GM12878 (cell line): Measurements from ENCODE around the gene TASOR2. TPM values are rescaled to one million over a fixed set of nuclear protein-coding genes. Genes with fewer than 3 reads are reported as not detected.

Experiments used
- ATAC-seq: fragments of 200-7000 bp; cut with Tn5 transposase; 3 replicates; pipeline ENCODE4 v1.9.1; 2020; ENCODE audit warnings: mild to moderate bottlenecking, moderate library complexity
- BruUV-seq: library from RNA; stranded (reverse); fragments of 400-500 nt; replicated peaks from 2 replicates; lab custom pipeline; 2021; lab: Mats Ljungman, UMichigan
- CTCF ChIA-PET: fragments of 300-600 bp; sonication (Branson Sonifier 250); formaldehyde crosslinking; extraction: SDS; loops from one replicate; lab custom pipeline; 2021; ENCODE audit warnings: inconsistent platforms; lab: Yijun Ruan, JAX
- POLR2A ChIA-PET: fragments of 350-600 bp; formaldehyde crosslinking; extraction: SDS; loops from one replicate; lab custom pipeline; 2021; ENCODE audit warnings: inconsistent platforms; lab: Charles Lee
- RAD21 ChIA-PET: fragments of 300-600 bp; sonication (Branson Sonifier 250); formaldehyde crosslinking; loops from one replicate; lab custom pipeline; 2023; ENCODE audit warnings: antibody characterized with exemption; ENCODE audit not compliant: unreplicated experiment; lab: Charles Lee
- SMC1A ChIA-PET: fragments of 300-600 bp; sonication (Branson Sonifier 250); formaldehyde crosslinking; loops from one replicate; lab custom pipeline; 2023; ENCODE audit not compliant: unreplicated experiment, uncharacterized antibody; lab: Charles Lee
- DNase-seq: peaks from one replicate; pipeline ENCODE4 v3.0.0-alpha.2; 2011; ENCODE audit warnings: low read depth, low spot score
- FAIRE-seq: peaks from 3 replicates; lab custom pipeline; 2011; peaks lifted over from hg19 to GRCh38; lab: Jason Lieb, UNC
- H2AFZ ChIP-seq: 2 replicates; pipeline ENCODE4 v1.6.0; 2011; ENCODE audit warnings: low read depth, low read length, control low read depth; ENCODE audit not compliant: control insufficient read depth
- H3K27ac ChIP-seq: 2 replicates; pipeline ENCODE4 v1.5.1; 2011; ENCODE audit warnings: control low read depth; ENCODE audit not compliant: control insufficient read depth, insufficient read depth
- H3K27me3 ChIP-seq, 2 experiments: replicated peaks in 1 of 2; 2 replicates each; pipeline versions ENCODE4 v1.6.0 to v1.6.1; 2011; ENCODE audit warnings: low read length in 1 of 2; ENCODE audit not compliant: control insufficient read depth in 2 of 2, insufficient read depth in 2 of 2
- H3K36me3 ChIP-seq, 2 experiments: 2 replicates each; pipeline ENCODE4 v1.5.1; 2011; ENCODE audit warnings: low read length in 1 of 2; ENCODE audit not compliant: control insufficient read depth in 2 of 2, insufficient read depth in 2 of 2
- H3K4me1 ChIP-seq: 2 replicates; pipeline ENCODE4 v1.6.1; 2011; ENCODE audit warnings: mild to moderate bottlenecking, low read length, moderate library complexity, mixed read lengths; ENCODE audit not compliant: control insufficient read depth, insufficient read depth
- H3K4me2 ChIP-seq: 2 replicates; pipeline ENCODE4 v1.6.0; 2011; ENCODE audit warnings: control low read depth; ENCODE audit not compliant: control insufficient read depth, insufficient read depth
- H3K4me3 ChIP-seq: fragments of 200-600 bp; sonication (generic); 2 replicates; pipeline ENCODE4 v1.5.1; 2016
- H3K79me2 ChIP-seq: 2 replicates; pipeline ENCODE4 v1.6.0; 2011; ENCODE audit warnings: low read length; ENCODE audit not compliant: control insufficient read depth, insufficient read depth
- H3K9ac ChIP-seq: 2 replicates; pipeline ENCODE4 v1.8.0; 2011; ENCODE audit warnings: low read length, control low read depth, mixed read lengths; ENCODE audit not compliant: control insufficient read depth, insufficient read depth
- H3K9me3 ChIP-seq: replicated peaks from 3 replicates; pipeline ENCODE4 v1.5.1; 2011; ENCODE audit warnings: mild to moderate bottlenecking, low read length; ENCODE audit not compliant: control insufficient read depth, insufficient read depth
- H4K20me1 ChIP-seq: 2 replicates; pipeline ENCODE4 v1.6.0; 2011; ENCODE audit not compliant: control insufficient read depth, insufficient read depth
- BMI1 ChIP-seq: fragments of 450-650 bp; IDR thresholded peaks from 2 replicates; pipeline ENCODE4 v1.6.1; 2016; ENCODE audit warnings: mild to moderate bottlenecking, moderate library complexity, borderline replicate concordance
- HCFC1 ChIP-seq: fragments of 150-350 bp; IDR thresholded peaks from 2 replicates; pipeline ENCODE4 v1.6.1; 2014; ENCODE audit warnings: low read length
- LARP7 ChIP-seq: fragments of 450-650 bp; IDR thresholded peaks from 2 replicates; pipeline ENCODE4 v1.6.1; 2017; ENCODE audit warnings: mild to moderate bottlenecking
- MTA2 ChIP-seq: fragments of 450-650 bp; IDR thresholded peaks from 2 replicates; pipeline ENCODE4 v1.6.1; 2016; ENCODE audit warnings: low read depth, mild to moderate bottlenecking, moderate library complexity
- NFIC ChIP-seq: IDR thresholded peaks from 2 replicates; pipeline ENCODE4 v1.6.1; 2012; ENCODE audit warnings: low read depth, mild to moderate bottlenecking, inconsistent platforms, low read length, moderate library complexity
- NRF1 ChIP-seq: conservative IDR thresholded peaks from 2 replicates; pipeline ENCODE4 v1.6.1; 2011; ENCODE audit warnings: mild to moderate bottlenecking, low read depth, low read length, improper control_type of control experiment
- PAX8 ChIP-seq: fragments of 450-650 bp; IDR thresholded peaks from 2 replicates; pipeline ENCODE4 v1.6.1; 2017; ENCODE audit warnings: mild to moderate bottlenecking, moderate library complexity
- SUZ12 ChIP-seq: fragments of 200-600 bp; sonication (generic); IDR thresholded peaks from one replicate; pipeline ENCODE4 v1.6.1; 2018; ENCODE audit warnings: antibody characterized with exemption, mild to moderate bottlenecking; ENCODE audit not compliant: unreplicated experiment
- ZNF384 ChIP-seq: IDR thresholded peaks from 2 replicates; pipeline ENCODE4 v1.6.1; 2012; ENCODE audit warnings: low read depth, mild to moderate bottlenecking, low read length, improper control_type of control experiment, borderline replicate concordance
- WGBS: methylation state at CpG from one replicate; pipeline ENCODE4 v1.1.6; 2016; ENCODE audit warnings: low lambda C conversion rate; ENCODE audit not compliant: insufficient replicate concordance, insufficient coverage; ENCODE audit errors: missing lambda C conversion rate; 5-methylcytosine and 5-hydroxymethylcytosine counted together
- in situ Hi-C: fragments of 300-500 bp; cut with MboI; formaldehyde crosslinking; loops from 9 replicates; pipeline ENCODE4 v1.14.3; 2018; ENCODE audit warnings: mixed read lengths
- intact Hi-C: fragments of 100-400 bp; cut with micrococcal nuclease; formaldehyde crosslinking; loops from one replicate; pipeline ENCODE4 v1.14.2; 2022; ENCODE audit not compliant: unreplicated experiment
- polyA plus RNA-seq, 11 experiments: library from polyadenylated mRNA; depleted of rRNA in 4 of 11; unstranded in 6 of 11; stranded (reverse) in 5 of 11; fragments of >200 nt; fragmentation: Nextera tagmentation in 4 of 11; fragmentation: Illumina TruSeq in 1 of 11; extraction: Ambion mirVana in 4 of 11; extraction: Trizol in 1 of 11; gene quantifications; 1 replicate in 1 of 11; 2 replicates in 10 of 11; pipeline versions ENCODE4 v1.2.1 to v1.2.3, GENCODE V29; 2011 to 2016; ENCODE audit warnings: inconsistent platforms in 2 of 11, missing spikeins in 2 of 11, low read depth in 1 of 11
- total RNA-seq, 4 experiments: library from RNA; depleted of rRNA in 3 of 4; stranded (reverse); fragments of >200 nt in 3 of 4; fragmentation: Illumina TruSeq in 1 of 4; extraction: Trizol in 1 of 4; gene quantifications; 2 replicates each; pipeline versions ENCODE4 v1.2.1 to v1.2.3, GENCODE V29; 2013 to 2021
- TF ChIP-seq, protein P1 (sequence below): fragments of 450-650 bp; IDR thresholded peaks from 2 replicates; pipeline ENCODE4 v1.6.1; 2018; ENCODE audit warnings: mild to moderate bottlenecking, low read depth, moderate library complexity; ENCODE audit not compliant: partially characterized antibody
- TF ChIP-seq, protein P2 (sequence below): IDR thresholded peaks from 2 replicates; pipeline ENCODE4 v1.6.1; 2012; ENCODE audit warnings: low read length, inconsistent platforms

TASOR2 gene
- total and polyA plus RNA-seq, 10 of the 15 experiments (the other 5 are each of a cell fraction or from before 2014, with no cell fraction given), result 8.2 to 54.7 (median 31.0) TPM

DNA sequence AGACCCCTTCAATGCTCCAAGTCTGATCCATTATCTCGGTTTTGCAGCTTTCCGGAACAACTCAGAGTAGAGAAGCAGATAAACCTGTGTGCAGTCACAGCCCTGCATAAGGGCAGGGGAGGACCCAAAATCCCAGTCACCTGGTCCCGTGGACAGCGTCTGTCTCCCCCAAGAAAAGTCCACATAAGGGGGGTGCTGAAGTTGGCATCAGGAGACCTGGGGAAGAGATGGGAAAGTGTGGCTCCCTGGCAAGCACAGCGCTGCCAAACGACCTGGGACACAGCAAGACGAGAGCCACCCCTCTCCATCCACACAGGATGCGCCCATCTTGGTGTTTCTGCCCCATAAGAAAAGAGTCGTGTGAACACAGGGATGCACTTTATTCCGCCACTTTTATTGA is 46.1 kb upstream of the TASOR2 start (continued):
- TF ChIP-seq, protein P1, sequence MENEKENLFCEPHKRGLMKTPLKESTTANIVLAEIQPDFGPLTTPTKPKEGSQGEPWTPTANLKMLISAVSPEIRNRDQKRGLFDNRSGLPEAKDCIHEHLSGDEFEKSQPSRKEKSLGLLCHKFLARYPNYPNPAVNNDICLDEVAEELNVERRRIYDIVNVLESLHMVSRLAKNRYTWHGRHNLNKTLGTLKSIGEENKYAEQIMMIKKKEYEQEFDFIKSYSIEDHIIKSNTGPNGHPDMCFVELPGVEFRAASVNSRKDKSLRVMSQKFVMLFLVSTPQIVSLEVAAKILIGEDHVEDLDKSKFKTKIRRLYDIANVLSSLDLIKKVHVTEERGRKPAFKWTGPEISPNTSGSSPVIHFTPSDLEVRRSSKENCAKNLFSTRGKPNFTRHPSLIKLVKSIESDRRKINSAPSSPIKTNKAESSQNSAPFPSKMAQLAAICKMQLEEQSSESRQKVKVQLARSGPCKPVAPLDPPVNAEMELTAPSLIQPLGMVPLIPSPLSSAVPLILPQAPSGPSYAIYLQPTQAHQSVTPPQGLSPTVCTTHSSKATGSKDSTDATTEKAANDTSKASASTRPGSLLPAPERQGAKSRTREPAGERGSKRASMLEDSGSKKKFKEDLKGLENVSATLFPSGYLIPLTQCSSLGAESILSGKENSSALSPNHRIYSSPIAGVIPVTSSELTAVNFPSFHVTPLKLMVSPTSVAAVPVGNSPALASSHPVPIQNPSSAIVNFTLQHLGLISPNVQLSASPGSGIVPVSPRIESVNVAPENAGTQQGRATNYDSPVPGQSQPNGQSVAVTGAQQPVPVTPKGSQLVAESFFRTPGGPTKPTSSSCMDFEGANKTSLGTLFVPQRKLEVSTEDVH, result no peak
- no peak for TF ChIP-seq SUZ12

DNA sequence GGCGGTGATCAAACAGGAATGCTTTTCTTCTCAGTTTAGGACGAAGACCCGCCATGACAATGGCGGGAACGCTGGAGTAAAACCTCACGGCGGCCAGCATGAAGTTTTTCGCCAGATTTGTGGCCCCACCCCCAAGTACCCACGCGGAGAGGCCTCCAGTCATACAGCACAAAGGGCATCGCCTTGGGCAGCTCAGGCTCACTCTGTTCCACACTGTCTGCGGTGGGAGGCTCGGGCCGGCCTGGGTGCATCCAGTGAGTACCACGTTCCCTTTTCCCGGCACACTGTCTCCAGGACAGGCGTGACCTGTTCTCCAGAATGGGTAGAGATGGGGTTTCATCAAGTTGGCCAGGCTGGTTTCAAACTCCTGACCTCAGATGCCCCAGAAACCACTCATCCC is 45.6 kb upstream of the TASOR2 start:
- no peaks in the 10 kb centered on the region for H3K9me3 ChIP-seq
- RAD21 ChIA-PET, result no interaction called here
- no peak overlapping the region for H3K4me2 ChIP-seq
- H3K27me3 ChIP-seq, result no peaks in the 10 kb centered on the region
- H3K4me3 ChIP-seq, result no peak overlapping the region
- no peaks in the 10 kb centered on the region for H3K36me3 ChIP-seq
- SMC1A ChIA-PET, result no interaction called here
- POLR2A ChIA-PET, result no interaction called here
- H3K9ac ChIP-seq, result no peak overlapping the region
- ATAC-seq (no peak), FAIRE-seq (no peak), DNase-seq (no peak)
- CTCF ChIA-PET, result no interaction called here
- H3K4me1 ChIP-seq, result no peaks in the 10 kb centered on the region
- intact Hi-C loops (no loop called here), in situ Hi-C loops (no loop called here)
- BruUV-seq, result no TSS peak
- H4K20me1 ChIP-seq, result no peaks in the 10 kb centered on the region
- no peak overlapping the region for H3K27ac ChIP-seq
- H2AFZ ChIP-seq, result no peak overlapping the region
- 65% methylated on average over 17 of the region's 17 CpGs for WGBS
- TF ChIP-seq ZNF384 (no peak), NFIC (no peak), NRF1 (no peak), HCFC1 (no peak), BMI1 (no peak), PAX8 (no peak), LARP7 (no peak), MTA2 (no peak)
- TF ChIP-seq, protein P2, sequence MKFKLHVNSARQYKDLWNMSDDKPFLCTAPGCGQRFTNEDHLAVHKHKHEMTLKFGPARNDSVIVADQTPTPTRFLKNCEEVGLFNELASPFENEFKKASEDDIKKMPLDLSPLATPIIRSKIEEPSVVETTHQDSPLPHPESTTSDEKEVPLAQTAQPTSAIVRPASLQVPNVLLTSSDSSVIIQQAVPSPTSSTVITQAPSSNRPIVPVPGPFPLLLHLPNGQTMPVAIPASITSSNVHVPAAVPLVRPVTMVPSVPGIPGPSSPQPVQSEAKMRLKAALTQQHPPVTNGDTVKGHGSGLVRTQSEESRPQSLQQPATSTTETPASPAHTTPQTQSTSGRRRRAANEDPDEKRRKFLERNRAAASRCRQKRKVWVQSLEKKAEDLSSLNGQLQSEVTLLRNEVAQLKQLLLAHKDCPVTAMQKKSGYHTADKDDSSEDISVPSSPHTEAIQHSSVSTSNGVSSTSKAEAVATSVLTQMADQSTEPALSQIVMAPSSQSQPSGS, result no peak
- TF ChIP-seq, all 136 proteins: peak for 0
- no peaks in the 10 kb centered on the region for H3K79me2 ChIP-seq
